ENCODE data around the gene GABARAPL2. TPM values are rescaled to one million over a fixed set of nuclear protein-coding genes. Genes with fewer than 3 reads are reported as not detected.
"Not testable (repeated sequence)": the region's sequence is repeated elsewhere in the genome, so short reads cannot be mapped to it uniquely, and the experiment has no call there.

Gene GABARAPL2
- polyA plus RNA-seq (ENCODE audit: insufficient read length), result 118 TPM

GRCh38 chr16:75566040-75566757 lies at the start of gene GABARAPL2:
GABARAPL2 (plus strand) TSS chr16:75566379; CDS start chr16:75566487, 108 bp downstream.
- no peak for DNase-seq (ENCODE audit: low read depth)

DNA sequence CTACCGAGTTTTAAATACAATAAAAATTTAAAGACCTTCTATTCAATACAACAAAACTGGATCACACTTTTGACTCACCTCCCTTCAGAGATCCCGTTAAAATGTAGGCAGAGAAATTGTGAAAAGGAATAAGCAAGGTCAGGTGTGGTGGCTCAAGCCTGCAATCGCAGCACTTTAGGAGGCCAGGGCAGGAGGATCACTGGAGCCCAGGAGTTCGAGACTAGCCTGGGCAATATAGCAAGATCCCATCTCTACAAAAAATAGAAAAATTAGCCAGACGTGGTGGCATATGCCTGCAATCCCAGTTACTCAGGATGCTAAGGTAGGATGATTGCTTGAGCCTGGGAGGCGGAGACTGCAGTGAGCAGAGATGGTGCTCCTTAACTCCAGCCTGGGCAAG lies 47.0 kb upstream of the GABARAPL2 start:
- no peak for DNase-seq (ENCODE audit: low read depth)

GRCh38 chr16:75526032-75526790 lies 40.0 kb upstream of the GABARAPL2 start:
- DNase-seq (ENCODE audit: low read depth), result no peak

- DNase-seq (ENCODE audit: low read depth), result no peak
Observed at GRCh38 chr16:75527825-75528299, 38.3 kb upstream of the GABARAPL2 start.

GRCh38 chr16:75529056-75529905 lies 36.9 kb upstream of the GABARAPL2 start:
- no peak for DNase-seq (ENCODE audit: low read depth)

DNA sequence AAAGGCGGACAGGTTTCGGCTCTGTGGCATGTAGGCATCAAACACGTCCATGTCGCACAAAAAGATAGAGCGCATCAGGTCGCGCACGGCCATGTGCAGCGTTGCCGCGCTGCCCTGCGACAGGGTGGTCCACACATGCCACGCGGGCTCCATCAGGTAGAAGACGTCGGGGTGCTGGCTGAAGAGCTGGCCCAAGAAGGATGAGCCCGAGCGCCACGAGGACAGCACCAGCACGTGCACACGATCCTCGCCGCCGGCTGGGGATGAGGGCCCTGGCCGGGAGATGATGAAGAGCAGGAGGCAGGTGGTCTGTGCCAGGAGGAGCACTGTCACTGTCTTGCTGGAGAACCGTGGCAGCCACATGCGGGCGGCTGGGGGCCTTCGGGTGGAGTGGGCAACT lies 36.2 kb upstream of the GABARAPL2 start:
- DNase-seq (ENCODE audit: low read depth), result no peak

- no peak for DNase-seq (ENCODE audit: low read depth)
Observed at GRCh38 chr16:75532142-75532765, 33.9 kb upstream of the GABARAPL2 start.

DNA sequence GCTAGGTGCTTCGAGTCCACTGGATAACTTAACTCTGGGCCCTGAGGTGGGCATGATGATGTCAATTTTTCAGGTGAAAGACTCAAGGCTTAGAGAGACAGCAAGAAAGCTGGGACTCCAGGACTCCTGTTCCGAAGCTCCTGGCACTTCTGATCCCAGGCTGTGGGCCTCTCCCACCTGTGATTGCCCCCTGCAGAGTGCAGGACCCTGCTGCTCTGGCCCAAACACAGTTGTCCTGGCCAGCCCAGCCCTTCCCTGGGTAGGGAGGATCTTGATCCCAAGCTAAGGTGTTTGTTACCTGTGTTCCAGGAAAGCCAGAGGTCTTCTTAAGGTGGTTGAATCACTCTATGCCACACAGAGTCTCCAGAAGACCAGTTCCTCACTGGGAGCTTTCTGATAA lies 33.4 kb upstream of the GABARAPL2 start:
- DNase-seq (ENCODE audit: low read depth), result no peak

DNA sequence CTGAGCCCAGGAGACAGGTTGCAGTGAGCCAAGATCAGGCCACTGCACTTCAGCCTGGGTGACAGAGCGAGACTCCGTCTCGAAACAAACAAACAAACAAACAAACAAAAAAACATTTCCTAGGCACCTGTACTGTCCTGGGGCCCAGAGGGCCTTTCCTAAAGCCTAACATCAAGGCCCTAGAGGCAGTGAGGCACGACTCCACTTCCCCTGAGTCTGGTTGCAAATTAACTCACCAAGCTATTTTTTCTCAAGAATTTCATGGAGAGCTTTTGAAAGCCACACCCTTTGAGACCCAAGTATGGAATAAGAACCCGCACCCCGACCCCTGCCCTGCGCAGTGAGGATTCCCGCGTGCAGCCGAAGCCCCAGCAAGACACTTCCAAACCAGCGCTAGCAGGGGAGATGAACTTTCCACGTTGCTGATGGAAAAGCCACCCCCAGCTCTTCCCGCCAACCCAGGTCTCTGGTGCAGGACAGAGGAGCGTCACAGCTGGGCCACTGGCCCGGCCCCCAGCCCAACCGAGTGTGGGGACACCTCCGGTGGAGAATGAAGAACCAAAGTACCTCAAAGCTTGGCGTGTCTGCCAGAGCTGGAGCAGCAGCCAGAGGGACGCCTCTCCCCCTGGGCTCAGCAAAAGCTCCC lies 31.5 kb upstream of the GABARAPL2 start:
- DNase-seq (ENCODE audit: low read depth), result no peak

DNA sequence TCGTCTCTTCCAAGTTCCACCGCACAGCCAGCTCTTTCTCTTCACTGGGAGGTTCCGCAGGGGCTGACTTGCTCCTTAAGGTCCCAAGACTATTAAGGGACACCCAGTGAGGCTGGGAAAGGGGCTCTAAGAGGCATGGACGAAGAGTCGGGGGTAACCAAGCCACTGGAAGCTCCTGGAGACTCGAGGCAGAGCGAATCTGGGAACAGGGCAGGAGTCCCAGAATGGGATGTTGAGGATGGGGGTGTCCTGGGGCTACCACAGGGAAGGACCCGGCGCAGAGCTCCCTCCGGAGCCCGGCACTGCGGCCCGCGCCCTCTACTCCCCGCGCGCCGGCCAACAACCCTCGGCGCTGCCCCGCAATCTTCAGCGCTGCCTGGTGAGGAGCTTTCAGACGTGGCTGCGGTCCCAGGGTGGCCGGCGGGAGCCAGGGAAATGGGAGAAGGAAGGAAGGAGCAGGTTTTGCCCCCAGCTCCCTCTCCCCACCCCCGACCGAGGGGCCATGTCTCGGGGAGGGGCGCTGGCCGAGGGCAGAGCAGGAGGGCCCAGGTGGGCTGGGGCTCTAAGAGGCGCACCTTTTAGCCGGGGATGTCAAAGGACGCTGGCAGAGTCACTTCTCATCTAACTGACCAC lies 30.9 kb upstream of the GABARAPL2 start:
- DNase-seq (ENCODE audit: low read depth), result no peak

DNA sequence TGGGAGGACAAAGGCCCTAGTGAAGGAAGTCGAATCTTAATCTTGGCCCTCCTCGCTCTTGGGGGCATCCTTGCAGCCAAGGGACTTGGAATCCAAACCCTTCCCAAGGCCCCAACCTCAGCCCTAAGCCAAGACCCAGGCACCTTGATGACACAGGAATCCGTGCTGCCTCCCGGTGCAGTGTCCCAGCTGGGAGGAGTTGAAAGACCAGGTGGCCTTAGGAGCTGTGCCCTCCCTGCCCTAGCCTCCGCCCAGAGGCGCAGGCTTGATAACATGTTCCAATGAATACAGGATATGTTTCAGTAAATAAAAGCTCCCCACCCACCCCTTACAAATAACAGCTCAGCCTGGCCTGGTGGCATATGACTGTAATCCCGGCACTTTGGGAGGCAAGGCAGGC lies 30.3 kb upstream of the GABARAPL2 start, which contains the start of gene CHST5:
CHST5 (minus strand) TSS at position 208 of the 400 bp plus-strand sequence. CDS start 5,724 bp downstream, outside the sequence.
- no peak for DNase-seq (ENCODE audit: low read depth)

DNA sequence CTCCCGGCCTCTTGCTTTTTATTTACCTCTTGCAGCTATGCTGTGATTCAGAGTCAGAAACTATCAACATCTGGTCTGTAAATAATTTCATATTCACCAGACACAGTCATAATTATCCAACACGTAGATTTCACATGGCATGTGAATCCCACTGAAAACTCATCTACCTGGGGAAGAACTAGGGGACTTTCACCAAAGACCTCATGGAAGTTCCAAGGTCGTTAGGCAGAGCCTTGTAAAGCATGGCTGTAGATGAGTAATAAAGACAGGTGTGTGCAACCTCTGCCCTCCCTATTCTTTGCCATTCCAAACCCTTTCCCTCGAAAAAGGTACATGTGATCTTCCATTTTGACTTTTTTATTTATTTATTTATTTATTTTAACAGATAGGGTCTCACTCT lies 28.4 kb upstream of the GABARAPL2 start:
- no peak for DNase-seq (ENCODE audit: low read depth)

DNA sequence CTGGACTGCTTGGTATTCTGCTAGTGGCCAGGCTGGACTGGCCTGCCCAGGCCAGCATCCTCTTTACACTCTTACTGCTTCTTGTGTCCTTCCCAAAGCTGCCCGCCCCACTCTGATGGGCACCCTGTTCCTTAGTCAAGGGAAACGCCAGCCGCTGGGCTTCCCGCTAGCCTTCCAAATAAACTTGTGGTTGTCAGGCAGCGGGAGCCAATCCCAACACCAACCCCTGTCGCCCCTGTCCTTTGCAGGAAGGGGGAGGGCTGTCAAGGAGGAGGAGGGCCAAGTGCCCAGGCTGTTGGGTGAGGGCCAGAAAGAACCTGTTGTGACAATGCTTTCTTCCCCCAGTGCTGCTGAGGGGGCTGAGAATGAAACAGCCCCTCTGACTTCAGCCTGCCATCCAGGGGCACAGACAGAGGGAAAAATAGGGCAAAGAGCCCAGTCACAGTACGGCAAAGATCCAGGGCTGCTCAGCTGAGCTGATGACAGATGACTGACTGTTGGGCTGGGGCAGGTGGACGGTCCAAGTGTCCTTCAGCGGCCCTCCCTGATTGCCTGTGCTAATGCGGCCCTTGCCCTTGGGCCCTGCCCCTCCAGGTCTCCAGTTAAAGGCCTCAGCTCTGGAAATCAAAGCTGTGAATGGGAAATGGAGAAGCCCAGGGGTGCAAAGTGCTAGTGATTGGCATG lies 27.2 kb upstream of the GABARAPL2 start:
- DNase-seq (ENCODE audit: low read depth), result not testable (repeated sequence)

DNA sequence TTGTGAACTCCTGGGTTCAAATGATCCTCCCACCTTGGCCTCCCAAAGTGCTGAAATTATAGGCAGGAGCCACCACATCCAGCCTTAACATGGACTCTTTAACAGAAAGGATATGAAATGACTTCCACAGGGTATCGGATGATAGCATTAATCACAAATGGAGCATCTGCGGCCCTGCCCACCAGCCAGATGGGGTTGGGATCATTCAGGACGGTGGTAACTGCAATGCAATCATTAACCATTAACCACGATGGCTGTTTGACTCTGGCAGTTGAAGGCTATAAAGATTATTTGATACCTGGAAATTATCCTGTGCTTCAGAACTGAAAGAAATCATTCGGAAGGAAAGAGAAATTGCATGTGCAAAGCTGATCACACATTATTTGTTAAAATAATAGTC lies 24.9 kb upstream of the GABARAPL2 start:
- no peak for DNase-seq (ENCODE audit: low read depth)

- DNase-seq (ENCODE audit: low read depth), result not testable (repeated sequence)
Observed at GRCh38 chr16:75542462-75542861, 23.7 kb upstream of the GABARAPL2 start.

DNA sequence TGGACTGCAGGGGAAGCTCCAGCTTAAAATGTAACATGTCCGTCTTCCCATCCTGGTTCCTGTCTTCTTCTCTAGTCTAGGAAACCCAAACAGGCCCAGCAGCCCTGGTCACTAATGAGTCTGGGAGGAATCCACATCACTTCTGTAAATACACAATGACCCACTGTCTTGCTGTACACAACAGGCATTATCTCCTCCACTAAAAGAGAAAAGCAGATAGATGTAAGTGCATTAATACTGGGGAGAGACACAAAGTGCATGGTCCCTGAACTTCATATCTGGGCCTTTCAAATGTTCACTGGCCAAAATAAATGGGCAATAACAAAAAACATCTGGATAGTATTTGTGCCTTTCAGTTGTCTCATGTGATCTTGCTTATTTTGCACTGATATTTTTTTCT lies 20.3 kb upstream of the GABARAPL2 start:
- not testable (repeated sequence) for DNase-seq (ENCODE audit: low read depth)

DNA sequence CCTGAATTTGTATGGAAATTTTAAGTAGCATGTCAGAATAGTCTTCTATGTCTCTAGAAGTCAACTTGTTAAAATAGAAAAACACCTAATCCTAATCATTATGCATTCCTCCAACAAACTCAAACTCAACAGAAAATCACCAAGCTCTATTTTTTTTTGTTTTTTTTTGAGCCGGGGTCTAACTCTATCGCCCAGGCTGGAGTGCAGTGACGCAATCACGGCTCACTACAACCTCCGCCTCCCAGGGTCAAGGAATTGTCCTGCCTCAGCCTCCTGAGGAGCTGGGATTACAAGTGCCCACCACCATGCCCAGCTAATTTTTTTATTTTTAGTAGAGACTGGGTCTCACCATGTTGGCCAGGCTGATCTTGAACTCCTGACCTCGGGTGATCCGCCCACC lies 19.9 kb upstream of the GABARAPL2 start:
- no peak for DNase-seq (ENCODE audit: low read depth)

GRCh38 chr16:75548456-75548855 lies 17.7 kb upstream of the GABARAPL2 start:
- not testable (repeated sequence) for DNase-seq (ENCODE audit: low read depth)

- no peak for DNase-seq (ENCODE audit: low read depth)
Observed at GRCh38 chr16:75550211-75550662, 15.9 kb upstream of the GABARAPL2 start.

- no peak for DNase-seq (ENCODE audit: low read depth)
Observed at GRCh38 chr16:75552951-75553350, 13.2 kb upstream of the GABARAPL2 start.
